HTR-8/SVneo (cell line): ENCODE data around the gene MR1.
"Not testable (repeated sequence)": the region's sequence is repeated elsewhere in the genome, so short reads cannot be mapped to it uniquely, and the experiment has no call there.

ENCODE experiments used
- DNase-seq: peaks from one replicate; pipeline ENCODE4 v3.0.0; 2011; ENCODE audit warnings: low spot score, mixed read lengths; ENCODE audit not compliant: insufficient read length
- FAIRE-seq: peaks from 2 replicates; lab custom pipeline; 2011; peaks lifted over from hg19 to GRCh38; lab: Jason Lieb, UNC

Gene MR1

GRCh38 chr1:181028196-181028595 lies 5.6 kb upstream of the MR1 start:
- DNase-seq (no peak), FAIRE-seq (no peak)

DNA sequence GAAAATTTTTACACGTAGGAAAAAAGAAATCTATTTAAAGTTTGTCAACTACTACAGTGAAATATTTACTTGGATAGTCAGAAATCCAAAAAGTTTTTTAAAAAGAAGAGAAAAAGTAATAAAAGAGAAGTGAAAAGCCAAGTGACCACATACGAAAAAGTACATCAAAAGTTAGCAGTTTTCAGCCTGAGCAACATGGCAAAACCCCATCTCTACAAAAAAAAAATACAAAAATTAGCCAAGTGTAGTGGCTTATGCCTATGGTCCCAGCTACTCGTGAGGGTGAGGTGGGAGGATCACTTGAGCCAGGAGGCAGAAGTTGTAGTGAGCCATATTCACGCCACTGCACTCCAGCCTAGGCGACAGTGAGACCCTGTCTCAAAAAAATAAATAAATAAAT lies 5.2 kb upstream of the MR1 start:
- DNase-seq = no peak
- FAIRE-seq = no peak

DNA sequence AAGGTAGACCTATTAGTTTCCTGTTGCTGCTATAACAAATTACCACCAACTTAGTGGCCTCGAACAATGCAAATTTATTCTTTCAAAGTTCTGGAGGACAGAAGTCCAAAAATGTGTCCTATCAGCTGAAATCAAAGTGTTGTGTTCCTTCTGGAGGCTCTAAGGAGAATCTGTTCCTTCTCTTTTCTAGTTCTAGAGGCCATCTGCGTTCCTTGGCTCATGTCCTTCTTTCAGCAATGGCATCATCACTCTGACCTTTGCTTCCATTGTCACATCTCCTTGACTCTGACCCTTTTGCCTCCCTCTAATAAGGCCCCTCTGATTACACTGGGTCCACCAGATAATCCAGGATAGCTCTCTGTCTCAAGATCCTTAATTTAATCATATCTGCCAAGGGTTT lies 1.2 kb upstream of the MR1 start:
- DNase-seq (no peak), FAIRE-seq (no peak)

GRCh38 chr1:181033128-181033798 lies 520 bp upstream of the MR1 start:
- no peak for DNase-seq
- no peak for FAIRE-seq

- not testable (repeated sequence) for FAIRE-seq, DNase-seq
Measured at GRCh38 chr1:181035210-181035609, 1.4 kb downstream of the MR1 start.

DNA sequence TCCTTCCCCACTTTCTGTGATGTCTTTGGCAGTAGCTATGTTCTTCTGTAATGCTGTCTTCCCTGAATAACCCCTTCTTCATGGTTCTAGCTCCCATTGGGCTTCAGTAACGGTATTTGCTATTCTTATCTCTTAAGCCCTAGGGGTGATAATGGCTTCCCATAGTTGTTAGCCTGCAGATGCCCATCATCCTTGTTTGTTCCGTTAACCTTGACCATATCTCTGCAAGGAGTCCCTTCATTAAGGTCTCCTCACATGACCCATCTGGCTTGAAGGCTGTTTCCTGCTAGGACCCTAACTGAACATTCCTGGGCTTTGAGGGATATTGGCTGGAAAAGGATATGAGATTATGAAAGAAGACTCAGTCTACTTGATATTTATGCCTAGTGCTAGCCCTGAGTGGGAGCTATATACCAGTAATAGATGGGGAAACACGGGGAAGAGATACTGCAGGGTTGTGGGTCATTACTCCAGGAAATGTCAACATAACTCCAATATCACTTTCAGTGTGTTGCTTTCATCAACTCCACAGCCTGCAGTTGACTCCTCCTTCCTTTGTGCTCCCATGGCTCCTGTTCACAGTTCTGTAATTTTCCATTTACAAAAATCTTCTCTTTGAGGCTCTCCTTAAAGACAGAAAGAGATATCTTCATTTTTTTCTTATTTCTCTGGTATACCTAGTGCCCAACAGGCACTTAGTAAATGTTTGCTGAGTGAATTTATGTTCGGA lies 2.5 kb downstream of the MR1 start:
- no peak for FAIRE-seq
- DNase-seq = no peak

- no peak for DNase-seq
- FAIRE-seq = no peak
Measured at GRCh38 chr1:181037386-181037785, 3.6 kb downstream of the MR1 start.

DNA sequence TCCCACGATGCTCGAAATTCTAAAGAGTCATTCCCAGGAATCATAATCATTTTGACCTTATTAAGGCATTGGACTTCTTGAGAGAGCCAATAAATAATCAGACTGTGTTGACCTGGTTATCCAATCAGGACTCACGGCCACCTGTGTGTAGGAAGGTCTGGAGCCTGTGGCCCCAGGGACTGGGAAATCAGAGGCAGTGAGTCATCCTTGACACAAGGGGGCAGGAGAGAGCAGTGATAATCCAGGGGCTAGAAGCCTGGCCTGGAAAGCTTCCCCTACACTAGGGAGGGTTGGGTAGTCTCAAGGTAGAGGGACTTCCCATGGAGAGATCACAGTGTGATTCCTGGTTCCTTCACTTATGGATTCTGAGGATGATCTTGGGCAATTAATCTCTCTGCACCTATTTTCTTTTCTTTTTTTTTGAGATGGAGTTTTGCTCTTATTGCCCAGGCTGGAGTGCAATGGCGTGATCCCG lies 4.7 kb downstream of the MR1 start:
- FAIRE-seq (no peak), DNase-seq (peak; percentile 79)

DNA sequence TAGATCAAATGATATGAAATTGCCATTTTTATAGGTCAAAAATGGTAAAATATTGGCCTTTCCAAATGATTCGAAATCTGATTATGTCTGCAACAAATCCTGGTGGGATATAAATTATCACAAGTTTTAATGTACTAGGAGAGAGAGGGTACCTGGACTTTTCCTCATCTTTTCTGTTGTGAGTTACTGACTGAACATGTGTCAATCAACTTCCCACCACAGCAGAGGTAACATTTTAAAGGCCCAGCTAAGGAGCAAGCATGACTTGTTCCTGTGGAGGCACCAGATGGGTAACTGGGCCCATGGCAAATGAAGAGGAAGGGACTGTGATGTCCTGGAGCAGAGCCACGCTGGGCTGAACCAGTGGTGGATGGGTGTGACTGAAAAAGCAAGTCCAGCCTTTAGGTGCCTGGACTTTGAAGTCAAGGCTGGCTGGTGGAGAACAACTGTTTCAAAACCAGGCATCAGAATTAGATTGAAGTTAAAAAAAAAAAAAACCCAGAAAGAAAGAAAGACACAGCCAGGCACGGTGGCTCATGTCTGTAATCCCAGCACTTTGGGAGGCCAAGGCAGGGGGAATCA lies 6.6 kb downstream of the MR1 start:
- no peak for FAIRE-seq
- DNase-seq = no peak

DNA sequence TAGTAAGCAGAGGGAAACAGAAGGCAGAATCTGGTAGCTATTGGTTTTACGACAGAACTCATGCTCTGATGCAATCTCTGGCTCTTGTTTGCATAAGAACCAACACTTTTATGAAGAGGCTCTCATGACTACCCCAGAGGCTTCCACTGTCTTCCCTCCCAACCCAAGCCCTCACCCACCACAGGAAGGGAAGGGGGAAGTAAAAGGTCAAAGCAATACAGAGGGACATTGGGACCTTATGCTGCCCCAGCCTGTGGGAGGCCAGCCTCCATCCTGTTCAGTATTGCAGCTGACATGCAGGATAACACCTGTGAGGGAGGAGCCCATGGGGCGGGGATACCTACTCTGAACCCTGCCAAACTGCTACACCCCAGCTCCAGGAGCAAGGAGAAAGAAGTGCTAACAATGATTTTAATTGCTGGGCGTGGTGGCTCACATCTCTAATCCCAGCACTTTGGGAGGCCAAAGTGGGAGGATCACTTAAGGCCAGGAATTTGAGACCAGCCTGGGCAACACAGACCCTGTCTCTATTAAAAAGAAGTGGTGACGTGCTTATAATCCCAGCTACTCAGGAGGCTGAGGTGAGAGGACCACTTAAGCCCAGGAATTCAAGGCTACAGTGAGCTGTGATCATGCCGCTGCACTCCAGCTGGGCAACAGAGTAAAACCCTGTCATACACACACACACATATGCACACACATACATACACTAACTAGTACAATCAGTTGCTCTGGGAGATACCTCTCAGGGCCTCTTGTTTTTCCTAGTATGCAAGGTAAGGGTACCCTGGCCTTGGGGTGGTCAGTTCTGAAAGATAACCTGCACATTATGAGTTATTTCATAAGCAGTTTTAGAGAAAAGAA lies 9.5 kb downstream of the MR1 start:
- DNase-seq (no peak), FAIRE-seq (no peak)

DNA sequence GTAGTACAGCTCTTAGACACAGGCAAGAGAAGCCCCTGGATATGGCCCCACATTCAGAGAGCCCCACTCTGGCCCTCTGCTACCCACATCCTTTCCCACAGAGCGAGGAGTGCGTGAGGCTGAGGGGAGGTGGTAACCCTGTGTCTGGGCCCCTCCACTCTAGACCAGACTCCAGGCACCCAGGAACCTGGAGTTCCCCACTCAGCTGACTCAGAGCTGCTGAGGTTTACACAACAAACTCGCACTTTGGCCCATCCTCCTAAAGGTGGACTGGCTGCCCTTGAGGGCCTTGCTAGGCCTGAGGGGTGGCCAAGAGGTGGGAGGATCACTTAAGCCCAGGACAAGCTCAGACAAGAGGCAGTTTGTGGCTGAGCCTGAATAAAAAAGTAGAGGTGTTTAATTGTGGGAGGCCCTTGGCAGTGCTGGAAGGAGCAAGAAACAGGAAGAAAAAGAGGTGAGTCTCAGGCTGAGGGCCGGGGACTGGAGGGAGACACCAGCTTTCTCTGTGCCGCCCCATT lies 10.7 kb downstream of the MR1 start:
- FAIRE-seq (peak; percentile 57), DNase-seq (peak; percentile 62)

- not testable (repeated sequence) for FAIRE-seq, DNase-seq
Measured at GRCh38 chr1:181045946-181046345, 12.2 kb downstream of the MR1 start.

- FAIRE-seq = no peak
- no peak for DNase-seq
Measured at GRCh38 chr1:181049378-181049777, 15.6 kb downstream of the MR1 start.

GRCh38 chr1:181050922-181051321 lies 17.1 kb downstream of the MR1 start:
- DNase-seq (no peak), FAIRE-seq (no peak)

DNA sequence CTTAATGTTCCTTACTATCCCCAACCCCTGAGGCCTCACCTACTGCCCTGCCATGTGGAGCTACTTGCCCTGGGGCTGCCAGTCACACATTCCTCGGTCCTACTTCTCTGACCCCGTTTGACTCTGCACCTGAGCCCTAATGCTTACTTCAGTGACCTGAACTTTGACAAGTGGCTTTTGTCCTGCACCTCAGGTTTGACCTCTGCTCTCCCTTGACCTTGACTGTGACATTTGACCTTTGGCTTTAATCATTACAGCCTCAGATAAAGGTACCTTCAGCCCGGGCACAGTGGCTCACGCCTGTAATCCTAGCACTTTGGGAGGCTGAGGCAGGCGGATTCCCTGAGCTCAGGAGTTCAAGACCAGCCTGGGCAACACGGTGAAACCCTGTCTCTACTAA lies 22.8 kb downstream of the MR1 start:
- FAIRE-seq (no peak), DNase-seq (no peak)

DNA sequence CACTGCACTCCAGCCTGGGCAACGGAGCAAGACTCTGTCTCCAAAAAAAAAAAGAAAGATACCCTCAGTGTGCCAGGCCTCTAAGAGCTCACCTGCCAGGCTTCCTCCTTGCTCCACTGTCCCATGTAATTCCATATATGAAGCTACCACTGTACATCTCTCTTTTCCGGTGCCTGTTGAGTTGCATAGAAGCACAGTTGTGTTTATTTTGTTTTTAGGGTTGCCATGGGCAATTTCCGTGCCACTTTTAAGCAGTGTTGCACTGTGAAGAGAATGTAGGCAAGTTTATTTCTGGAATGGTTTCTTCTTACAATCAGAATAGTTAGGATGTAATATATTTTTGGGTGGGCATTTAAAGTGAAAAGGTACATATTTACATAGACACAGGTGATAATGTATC lies 23.3 kb downstream of the MR1 start:
- DNase-seq = no peak

GRCh38 chr1:181059435-181059834 lies 25.7 kb downstream of the MR1 start:
- no peak for DNase-seq
- FAIRE-seq = no peak

More for the DNA sequence above, 23.3 kb downstream of the MR1 start:
- FAIRE-seq = no peak

DNA sequence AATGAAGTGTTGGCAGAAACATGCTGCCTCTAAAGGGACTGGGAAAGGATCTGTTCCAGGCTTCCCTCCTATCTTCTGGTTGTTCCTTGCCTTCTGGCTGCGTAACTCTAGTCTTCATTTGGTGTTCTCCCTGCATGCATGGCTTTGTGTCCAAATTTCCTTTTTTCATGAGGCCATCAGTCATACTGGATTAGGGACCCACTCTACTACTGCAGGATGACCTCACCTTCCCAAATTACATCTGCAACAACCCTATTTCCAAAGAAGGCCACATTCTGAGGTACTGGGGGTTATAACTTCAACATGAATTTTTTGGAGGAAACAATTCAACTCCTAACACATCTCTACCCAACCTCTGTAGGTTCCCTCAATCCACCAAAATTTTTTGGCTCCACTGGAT lies 26.3 kb downstream of the MR1 start:
- no peak for FAIRE-seq
- no peak for DNase-seq

DNA sequence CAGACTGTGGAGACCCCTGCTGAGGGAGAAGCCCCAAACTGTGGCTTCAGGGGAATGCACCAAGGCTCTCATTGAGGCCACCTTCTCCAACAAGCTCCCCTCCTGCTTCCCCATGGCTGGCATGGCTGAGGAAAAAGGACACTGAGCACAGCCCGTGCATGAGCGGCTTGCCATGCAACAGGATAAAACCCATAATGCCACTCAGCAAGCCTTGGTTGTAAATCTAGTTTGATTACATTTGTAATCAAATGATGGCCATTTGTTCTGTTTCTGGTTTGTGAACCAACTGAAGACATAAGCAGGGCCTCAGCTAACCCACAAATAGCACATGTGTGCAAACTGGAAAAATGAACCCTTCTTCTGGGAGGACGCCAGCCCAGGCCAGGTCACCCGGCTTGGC lies 27.2 kb downstream of the MR1 start:
- FAIRE-seq, DNase-seq: not testable (repeated sequence)

DNA sequence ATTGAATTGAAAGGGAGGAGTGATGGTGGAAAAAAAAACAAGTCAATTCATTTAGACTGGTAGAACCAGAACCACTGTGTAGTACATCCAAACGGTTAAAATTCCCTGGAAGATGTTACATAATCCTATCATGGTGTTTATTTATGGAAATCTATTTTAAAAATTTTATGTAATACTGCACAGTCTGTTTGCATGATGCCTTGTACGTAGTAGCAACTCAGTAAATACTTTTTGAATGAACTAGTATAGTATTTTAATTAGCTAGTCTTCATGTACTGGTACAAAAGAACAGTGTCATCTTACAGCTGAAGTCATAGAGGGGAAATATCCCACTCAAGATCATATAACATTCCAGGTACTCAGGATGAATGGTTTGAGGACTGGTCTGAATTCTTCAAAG lies 27.7 kb downstream of the MR1 start:
- FAIRE-seq = no peak
- DNase-seq = no peak
